HG03097 (cell line): ENCODE measurements around the gene SPRR1A.

Experiments
- ATAC-seq: cut with Tn5 transposase; IDR thresholded peaks from one replicate; pipeline ENCODE4 v1.9.1; 2021; ENCODE audit not compliant: unreplicated experiment, low FRiP score

SPRR1A gene

DNA sequence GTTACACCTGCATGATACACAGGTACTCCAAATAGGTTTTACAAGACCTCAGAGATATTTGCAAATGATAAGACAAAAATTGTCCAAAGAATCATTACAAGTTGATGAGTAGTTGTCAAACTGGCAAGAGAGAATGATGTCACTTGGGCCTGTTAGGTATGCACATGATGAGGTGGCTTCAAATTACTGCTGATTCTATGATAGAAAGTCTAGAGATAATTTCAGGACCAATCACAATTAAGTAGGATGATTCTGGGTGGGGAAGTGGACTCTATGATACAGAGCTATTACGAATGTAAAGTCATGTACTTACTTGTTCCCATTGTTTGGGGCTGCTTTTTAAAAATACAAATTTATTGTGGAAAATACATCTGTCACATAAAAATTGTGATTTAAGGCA is 41.9 kb downstream of the SPRR1A start:
- no peak for ATAC-seq

DNA sequence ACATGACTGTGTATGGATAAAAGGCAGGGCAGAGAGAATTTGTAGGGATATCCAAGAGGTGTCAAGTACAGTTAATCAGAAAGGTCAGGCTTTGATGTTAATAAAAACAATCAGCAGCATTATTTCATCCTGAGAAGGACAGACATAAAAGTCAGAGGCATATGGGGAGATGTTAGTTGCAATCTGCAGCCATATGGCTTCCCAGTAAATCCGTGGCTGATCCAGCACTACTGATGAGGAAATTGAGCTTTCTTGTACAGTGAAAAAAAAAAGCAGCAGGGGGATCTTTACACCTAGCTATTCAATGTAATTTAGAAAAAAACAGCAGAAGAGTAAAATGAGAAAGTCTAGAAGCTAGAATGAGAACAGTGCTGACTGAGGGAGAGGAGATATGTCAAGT is 44.9 kb downstream of the SPRR1A start:
- no peak for ATAC-seq

DNA sequence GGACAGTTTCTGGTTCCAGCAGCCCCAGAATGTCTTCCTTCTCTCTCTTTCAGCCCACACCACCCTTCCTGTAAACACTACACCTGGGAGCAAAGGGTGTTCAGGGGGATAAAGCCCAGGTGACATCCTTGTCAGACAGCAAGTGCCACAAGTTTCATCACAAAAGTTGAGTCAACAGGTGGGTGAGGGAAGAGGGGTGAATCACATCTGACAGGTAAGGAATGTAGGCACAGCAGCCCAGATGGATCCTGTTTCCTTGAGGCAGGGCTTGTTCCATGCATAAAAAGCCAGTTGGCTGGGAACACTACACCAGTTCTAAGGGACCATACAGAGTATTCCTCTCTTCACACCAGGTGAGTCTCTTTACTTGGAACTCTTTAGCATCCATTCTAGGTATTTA is 47.0 kb downstream of the SPRR1A start, which contains the start of gene SPRR1B:
Gene SPRR1B (plus strand): TSS at position 309 of the 400 bp plus-strand sequence. CDS start 1,143 bp downstream, outside the sequence.
- no peak for ATAC-seq

DNA sequence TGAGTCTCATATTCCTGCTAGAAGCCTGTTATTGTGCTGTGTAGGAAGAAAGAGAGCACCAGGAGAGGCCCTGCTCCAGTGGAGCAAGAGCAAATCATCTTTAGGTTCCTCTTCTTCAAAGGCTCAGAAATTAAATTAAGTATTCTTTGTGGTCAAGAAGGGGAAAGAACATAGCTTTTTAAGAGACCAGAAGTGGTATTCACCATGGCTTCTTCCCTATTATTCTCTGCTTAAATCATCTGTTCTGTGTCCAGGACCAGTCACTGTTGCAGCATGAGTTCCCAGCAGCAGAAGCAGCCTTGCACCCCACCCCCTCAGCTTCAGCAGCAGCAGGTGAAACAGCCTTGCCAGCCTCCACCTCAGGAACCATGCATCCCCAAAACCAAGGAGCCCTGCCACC is 48.2 kb downstream of the SPRR1A start:
- no peak for ATAC-seq

DNA sequence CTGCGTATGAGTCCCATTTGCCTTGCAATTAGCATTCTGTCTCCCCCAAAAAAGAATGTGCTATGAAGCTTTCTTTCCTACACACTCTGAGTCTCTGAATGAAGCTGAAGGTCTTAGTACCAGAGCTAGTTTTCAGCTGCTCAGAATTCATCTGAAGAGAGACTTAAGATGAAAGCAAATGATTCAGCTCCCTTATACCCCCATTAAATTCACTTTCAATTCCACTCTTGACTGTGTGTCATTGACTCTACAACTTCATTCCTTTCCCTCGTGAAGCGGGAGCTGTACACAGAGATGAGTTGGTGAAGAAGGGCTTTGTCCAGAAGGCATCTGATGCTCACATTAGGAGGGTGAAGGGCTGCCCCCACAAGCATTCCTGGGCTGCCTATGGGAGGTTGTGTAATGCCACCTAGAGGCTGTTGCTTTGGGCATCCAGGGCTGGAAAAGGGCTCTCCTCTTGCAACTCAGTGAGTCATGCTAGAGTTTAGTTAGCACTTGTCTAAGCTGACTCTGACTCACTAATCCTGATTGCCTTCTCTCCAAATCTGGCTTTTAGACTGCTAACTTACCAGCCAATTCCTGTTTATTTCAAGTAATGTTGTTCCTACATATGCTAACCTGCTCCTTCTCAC is 48.9 kb downstream of the SPRR1A start:
- ATAC-seq: no peak

DNA sequence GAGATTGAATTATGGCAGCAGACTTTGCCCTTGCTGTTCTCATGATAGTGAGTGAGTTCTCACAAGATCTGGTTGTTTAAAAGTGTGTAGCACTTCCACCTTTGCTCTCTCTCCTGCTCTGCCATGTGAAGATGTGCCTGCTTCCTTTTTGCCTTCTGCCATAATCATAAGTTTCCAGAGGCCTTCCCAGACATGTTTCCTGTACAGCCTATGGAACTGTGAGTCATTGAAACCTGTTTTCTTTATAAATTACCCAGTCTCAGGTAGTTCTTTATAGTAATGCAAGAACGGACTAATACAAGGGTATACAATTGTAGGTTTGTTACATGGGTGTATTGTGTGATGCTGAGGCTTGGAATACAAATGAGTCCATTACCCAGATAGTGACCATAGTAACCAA is 51.3 kb downstream of the SPRR1A start:
- ATAC-seq: no peak
